SW480 (cell line): ENCODE measurements around the gene GRIP1.
"Not testable (repeated sequence)": the region's sequence is repeated elsewhere in the genome, so short reads cannot be mapped to it uniquely, and the experiment has no call there.

Experiments used
- DNase-seq: peaks from one replicate; pipeline ENCODE4 v3.0.0-alpha.2; 2016; ENCODE audit warnings: low spot score

GRIP1 gene

DNA sequence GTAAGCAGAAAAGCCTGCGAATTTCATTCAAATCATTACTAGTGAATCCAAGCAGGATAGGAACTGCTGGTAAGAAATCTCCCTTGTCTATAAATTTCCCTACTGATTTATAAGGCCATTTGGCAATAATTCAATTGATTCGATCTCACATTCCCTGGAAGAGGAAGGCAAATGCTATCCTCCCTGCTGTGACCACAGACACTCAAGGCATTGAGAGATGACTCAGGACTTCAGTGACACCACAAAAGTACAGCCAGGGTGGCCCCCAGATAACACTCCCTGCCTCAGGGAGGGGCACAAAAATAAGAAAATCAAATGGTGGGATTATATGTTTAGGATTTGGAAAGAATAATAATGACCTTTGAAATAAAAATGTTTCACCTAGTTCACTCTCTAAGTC is 162.7 kb downstream of the GRIP1 start:
- no peak for DNase-seq

DNA sequence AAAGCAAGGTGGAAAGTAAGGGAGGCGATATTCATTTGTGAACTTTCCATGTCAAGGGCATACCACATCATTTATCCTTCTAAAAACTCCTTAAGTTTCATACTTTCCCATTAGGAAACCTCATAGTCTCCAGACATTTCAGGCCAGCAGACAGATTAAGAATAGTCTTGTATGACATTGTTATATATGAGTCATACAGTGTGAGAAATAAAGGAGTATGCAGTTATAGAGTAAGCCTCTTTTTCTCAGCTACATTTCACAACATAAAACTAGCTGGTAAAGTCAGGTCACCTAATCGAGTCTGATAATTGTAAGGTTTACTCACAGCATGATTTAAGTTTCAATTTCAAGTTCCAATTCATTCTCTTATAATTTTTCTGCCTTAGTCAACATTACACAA is 164.3 kb downstream of the GRIP1 start:
- DNase-seq: no peak

DNA sequence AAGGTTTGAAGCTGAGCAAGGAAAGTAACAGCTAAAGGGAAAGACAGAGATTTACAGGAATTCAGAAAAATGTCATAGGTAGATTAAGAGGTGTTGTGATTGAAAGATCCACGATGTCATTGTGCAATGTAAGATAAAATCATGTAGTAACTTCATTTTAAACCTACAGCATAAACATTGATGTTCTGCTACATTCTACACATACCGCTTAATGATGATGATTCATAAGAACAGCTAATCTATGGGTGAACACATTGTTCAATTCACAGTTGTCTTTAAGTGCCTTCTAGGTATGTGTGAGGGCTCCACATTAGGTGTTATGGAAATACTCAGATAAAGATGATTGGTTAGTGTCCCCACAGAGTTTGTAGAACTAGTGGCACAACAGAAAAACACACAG is 170.9 kb downstream of the GRIP1 start:
- DNase-seq: no peak

DNA sequence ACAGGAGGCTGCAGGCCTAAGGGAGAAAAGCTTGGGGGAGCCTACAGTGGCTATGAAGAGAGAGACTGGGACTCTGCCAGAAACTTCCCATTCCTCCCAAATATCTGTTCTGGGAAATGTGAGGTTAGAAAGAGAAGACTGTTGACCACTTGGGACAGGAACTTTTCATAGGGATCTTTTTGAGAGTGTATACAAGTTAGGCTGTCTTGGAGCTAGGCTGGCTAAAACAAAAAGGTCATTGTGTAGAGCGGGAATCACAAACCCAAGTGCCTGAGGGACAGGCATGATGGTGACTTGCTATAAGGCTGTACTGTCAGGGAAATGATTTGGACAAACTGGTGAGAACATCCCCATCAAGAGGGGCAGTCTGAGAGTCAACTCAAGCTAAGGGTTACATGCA is 175.1 kb downstream of the GRIP1 start:
- DNase-seq: no peak

DNA sequence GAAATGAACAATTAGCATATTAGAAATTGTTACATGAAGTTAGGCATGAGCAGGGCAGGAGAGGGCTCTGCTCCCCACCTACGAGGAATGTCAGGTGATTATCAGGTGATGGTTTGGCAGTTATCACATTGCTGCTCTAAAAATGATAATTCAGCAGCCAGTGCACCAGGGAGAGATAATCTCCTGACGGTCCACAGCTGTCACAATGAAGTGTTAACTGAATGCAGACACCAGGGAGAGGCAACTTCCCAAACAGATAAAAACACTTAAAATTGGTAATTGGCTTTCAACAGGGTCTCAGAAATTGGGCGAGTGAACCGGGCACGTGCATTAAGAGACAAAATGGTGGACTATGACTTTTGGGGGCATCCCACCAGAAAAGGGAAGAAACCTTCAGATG is 176.0 kb downstream of the GRIP1 start:
- no peak for DNase-seq

DNA sequence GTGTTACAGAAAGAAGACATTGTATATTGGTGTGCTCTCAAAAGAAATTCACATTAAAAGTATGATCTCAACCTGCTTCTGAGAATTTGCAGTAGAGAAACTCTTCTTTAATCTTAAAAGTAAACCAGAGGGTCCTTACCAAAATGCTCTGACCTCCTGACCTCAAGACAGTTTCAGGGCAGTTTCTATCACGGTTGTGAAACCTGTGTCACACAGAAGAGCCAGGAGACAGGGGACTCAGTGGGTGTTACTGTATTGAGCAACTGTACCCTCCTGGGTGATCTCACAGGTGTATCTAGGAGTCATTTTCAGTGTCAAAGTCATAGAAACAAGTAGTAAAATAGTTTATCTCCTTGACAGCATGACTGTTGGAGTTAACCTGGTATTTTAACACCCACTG is 178.0 kb downstream of the GRIP1 start:
- no peak for DNase-seq

DNA sequence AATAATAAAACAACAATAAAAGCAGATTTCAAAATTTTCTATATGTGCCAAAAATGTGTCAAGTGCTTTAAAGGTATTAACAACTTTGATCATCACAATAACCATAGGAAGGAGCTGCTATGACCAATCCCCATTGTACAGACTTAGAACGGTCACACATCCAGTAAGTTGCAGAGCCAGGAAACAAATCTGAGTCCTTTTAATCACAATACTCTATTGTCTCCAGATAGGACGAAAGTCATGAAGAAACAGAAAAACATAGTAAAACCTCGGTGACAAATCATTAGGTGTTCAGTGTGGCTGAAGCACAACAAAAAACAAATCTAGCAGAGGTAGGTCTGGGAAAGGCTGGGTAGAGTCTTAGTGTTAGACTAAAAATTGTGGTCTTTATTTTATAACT is 178.8 kb downstream of the GRIP1 start:
- DNase-seq: no peak

DNA sequence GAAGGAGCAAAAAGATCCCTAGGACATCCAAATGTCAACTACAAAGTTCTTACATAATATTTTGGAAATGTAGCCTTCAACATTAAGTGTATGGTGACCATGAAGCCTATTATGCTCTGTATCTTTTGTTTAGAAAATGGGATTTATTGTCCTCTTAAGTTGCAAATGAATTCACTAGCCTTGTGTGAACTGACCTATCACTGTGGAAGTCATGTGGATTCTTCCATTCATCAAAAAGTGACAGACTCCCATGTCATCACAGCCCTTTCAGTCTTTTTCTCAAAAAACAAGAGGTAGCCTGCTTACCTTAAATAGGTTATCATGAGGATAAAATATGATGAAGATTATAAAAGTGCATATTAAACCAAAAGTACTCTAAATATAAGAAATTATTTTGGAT is 179.9 kb downstream of the GRIP1 start:
- DNase-seq: no peak

DNA sequence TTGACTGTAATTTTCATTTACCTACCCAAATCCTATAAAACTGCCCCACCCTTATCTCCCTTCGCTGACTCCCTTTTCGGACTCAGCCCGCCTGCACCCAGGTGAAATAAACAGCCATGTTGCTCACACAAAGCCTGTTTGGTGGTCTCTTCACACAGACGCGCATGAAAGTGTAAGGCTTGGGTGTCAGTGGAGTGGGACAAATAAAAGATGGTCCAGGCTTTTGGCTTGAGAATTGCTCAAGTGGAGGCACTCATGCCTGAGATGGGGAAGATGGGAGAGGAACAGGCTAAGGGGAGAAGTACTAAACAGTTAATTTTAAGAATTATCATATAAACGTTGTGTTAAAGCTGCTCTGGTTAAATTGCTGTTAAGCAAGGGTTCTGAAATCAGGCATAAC is 180.8 kb downstream of the GRIP1 start:
- DNase-seq: not testable (repeated sequence)

DNA sequence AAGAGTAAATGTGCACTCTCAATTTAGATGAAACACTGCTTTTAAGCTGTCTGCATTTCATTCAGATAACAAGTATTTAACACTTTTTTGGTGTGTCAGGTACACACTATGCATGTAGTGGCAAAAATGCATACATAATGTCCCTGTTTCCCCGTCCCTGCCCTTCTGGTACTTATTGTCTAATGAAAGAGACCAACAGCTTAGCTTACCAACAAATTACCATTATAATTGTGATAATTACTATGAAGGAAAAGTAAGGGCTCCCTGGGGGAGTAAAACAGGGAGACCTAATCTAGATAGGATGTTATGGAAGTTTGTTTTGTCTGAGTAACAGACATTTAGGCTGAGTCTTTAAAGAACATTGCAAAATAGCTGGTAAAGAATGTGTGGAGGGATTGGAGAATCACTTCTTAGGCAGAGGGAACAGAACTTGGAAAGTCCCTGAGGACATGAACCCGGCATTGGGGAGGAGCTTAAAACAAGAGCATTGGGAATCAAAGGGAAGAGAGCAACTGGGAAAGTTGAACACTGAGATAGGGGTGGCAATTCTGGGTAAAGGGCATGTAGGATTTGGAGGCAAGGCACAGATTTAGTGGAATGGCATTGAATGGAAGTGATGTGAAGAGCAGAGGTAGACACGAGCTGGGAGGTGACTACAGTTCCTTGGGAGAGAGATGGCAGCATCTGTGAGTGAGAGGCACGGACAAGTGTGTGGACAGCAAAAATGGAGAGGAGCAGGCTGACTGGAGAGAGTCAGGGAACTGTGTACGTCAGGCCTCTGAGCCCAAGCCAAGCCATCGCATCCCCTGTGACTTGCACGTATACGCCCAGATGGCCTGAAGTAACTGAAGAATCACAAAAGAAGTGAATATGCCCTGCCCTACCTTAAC is 181.6 kb downstream of the GRIP1 start:
- DNase-seq: no peak

DNA sequence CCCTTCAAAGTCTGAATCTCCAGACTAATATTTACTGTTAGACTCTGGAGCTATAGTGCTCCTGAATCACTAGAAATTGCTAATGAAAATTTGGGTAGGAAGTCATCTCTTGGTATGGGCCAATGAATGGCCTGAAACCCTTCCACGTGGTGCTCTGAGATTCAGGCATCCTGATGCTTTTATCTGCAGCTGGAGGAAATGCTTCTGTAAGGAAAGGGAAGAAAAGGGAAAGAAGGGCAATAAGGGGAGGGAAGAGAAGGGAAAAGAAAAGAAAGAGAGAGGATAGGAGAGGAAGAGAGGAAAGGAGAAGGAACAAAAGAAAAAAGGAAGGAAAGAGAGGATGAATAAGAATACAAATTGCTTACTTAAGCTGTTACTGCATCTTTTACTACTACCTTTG is 182.3 kb downstream of the GRIP1 start:
- DNase-seq: no peak

DNA sequence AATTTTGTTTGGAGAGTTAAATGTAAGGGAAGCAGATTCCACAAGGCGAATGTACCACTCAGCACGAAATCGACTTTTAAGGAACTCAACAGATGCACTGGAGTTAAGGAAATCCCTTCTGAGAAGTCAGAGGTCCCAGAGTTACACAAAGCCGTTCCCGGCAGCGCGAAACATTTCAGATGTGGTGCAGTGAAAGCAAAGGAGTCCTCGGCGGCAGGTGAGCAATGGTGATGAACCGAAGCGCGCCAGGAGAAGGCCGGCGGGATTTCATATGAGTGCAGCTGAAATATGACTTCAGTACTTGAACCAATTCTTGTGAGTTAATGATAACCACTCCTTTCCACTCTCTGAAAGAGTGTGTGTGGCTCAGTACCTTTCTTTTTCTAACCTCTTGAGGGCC is 183.2 kb downstream of the GRIP1 start:
- no peak for DNase-seq

DNA sequence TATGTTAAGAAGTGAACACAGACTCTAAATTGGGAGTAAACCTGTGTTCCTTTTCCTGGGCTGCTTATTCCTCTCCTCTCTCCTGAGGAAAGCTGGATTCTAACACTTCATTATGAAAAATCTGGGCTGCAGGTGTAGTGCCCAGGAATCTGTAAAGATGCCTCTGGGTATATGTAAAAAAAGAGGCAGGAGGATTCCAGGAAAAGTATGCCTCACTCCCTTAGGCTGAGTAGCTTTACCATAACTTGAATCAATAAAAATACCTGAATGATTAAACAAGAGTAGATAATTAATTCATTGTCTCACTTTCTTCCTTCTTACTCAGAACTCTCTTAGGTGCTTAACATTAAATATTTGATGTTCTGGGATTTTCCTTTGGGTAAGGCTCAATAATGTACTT is 185.1 kb downstream of the GRIP1 start:
- no peak for DNase-seq

DNA sequence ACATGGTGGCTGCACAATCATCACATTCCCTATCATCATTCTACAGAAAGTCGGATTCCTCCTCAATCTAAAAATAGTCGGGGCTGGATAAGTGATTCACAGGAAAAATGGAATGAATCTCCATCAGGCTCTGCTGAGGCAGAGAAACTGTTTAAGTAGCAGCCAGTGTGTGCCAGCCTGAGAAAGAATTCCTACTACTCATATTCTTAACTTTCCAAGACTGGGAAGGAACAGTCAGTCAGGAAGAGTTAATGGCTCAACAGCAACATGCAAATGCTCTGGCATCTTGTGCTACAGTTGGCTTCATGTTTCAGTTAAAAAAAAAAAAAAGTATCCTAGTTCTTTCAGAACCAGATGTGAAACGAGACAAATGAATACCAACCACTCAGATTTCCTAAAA is 187.0 kb downstream of the GRIP1 start:
- DNase-seq: no peak

DNA sequence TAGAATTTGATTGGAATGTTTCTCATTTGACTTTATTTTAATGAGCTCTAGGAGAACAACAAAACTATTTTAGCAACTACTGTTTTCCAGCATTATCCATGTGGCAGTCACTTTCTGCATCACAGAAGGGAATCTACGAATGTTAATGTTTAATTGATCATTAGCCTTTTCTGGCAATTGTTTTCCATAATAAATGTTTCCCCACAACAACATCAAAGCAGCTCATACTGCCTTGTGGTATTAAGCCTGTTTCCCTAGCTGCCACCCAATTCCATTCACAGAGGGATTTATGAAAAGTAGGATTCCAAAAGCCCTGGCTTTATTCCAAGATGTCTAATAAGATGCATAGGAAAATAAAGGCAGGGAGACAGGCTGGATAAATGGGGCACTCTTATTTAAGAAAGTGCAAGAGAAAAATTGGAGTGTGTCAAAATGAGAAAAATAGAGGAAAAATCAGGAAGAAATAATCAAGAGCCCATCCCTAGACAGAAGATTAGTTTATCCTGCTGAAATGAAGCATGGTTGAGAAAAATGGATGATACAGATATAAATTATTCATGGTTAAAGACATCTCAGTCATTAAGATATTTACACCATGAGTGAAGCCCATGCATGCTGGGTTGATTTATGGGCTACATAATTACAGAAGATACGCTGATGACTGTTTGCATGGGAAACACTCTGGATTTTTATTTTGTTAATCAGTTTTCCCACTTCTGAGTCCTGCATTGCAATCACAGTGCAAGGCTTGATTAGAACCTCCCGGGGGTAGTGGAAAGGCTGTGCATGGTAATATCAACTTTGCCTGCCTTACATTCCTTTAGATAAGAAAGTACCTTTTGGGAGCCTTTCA is 196.3 kb downstream of the GRIP1 start:
- DNase-seq: no peak

DNA sequence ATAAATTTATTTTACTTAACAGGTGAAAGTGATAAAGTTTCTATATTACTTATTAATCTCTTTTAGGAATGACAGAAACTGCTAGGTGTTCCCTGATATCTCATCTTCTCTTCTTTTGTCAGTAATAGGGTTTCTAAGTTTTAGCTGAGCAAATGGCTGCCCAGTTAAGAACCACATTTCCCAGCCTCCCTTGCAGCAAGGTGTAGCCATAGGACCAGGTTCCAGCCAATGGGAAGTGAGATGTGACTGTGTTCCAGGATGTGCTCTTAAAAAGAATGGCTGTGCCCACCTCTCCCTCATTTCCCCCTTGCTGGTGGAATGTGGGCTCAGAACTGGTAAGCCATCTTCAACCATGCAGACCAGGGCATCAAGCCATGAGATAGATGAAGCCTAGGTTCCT is 210.9 kb downstream of the GRIP1 start:
- DNase-seq: no peak

DNA sequence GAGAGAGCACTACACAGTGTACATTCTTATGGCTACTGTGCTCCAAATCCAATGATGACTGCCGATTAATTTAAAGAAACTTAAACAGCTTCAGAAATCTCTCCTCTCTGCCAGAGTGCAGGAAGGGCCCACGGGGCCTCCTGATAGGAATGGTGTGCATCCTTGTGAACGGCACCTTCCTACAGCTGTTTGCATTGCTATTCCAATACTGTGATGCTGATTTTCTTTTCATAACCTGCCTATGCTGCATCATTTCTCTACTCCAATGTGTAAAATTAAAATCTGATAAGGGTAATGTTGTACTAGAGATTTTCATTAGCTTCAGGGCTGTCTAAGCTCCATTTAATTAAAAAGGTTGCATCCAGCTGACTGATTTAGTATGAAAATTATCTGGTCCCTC is 217.5 kb downstream of the GRIP1 start:
- no peak for DNase-seq

DNA sequence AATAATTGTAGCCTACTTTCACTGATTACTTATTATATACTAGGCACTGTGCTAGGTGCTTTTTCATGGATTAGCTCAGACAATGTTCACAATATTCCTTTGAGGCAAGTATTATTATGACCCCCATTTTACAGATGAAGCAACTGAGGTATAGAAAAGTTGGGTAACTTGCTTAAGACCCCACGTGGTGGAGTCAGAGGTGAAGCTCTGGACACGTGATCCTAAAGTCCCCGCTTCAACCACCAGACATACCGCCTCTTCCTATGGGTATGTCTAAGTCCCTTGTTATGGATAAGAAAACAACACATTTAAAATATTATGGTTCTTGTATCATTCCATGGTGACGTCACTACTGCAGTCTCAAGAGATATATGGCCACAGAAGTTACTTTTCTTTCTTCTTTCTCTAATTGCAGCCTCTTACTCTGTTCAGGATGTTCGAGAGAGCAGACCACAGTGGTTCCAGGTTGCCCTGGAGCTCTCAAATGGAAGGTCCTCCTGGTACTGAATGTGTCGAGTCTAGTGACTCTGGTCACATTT is 218.9 kb downstream of the GRIP1 start:
- DNase-seq: no peak

DNA sequence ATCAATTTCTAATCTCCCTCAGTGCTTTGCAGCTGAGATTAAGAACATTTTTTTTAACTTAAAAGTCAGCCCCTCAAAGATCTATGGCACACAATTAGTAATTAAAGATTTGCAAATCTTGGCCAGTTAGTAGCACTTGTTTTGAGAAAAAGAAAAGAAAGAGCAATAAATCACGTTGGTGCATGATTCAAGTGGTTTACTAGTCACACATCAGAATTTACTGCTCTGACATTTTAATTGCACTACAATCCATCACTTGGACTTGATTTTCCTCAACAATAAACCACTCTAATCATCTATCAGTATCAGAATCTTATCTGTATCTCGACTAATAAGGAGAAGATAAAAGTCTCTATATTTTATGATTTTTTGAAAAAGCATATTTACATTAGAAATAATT is 222.3 kb downstream of the GRIP1 start:
- DNase-seq: no peak

DNA sequence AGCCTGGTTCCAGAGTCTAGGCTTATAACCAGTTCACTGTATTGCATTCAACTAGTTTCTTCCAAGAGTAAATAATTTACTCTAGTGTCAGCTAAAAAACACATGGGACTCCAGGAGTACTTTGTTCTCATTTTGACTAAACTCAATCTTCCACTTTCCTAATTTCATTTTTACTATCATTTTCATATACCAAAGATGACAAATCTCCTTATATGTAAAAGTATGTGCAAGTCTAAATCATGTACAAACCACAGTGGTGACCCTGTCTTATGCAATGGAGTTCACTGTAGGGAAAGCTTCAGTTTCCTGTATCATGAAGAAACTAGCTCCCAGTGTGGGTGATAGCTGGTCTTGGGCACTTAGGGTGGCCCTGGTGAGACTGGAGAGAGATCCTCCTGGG is 225.0 kb downstream of the GRIP1 start:
- DNase-seq: no peak

DNA sequence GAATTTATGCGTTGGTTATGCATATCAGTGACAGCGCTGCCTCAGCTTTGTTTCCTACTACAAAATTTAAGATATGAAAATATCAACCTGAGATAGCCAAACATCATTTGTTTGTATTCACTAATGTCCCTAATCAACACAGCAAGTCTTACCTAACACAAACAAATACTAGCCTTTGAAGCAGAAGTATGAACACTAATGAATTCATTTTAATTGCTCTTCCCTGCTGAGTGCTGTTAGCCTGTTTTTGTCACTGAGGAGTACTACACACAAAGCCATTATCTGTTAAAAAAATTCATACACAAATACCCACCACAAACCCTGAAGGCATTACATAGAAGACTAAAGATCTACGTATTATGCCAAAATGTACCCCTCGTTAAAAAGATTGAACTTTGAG is 225.8 kb downstream of the GRIP1 start:
- DNase-seq: no peak

DNA sequence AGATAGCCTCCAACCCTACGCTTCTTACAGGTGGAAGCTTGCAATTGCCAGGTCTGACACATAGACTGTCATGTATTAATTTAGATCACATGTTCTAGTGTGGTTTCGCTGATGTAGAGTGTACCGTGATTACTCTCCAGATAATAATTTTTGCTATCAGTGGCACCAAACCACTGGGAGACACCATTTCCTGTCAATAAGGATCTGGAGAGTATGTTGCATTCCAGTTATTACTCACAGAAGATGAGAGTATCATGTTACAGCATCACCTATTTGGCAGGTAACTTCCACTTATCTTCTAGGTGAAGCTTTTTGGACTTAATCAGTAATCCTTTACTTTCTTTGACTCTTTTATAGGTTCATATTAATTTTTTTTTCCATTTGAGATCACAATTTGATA is 229.3 kb downstream of the GRIP1 start:
- DNase-seq: peak; percentile 13

DNA sequence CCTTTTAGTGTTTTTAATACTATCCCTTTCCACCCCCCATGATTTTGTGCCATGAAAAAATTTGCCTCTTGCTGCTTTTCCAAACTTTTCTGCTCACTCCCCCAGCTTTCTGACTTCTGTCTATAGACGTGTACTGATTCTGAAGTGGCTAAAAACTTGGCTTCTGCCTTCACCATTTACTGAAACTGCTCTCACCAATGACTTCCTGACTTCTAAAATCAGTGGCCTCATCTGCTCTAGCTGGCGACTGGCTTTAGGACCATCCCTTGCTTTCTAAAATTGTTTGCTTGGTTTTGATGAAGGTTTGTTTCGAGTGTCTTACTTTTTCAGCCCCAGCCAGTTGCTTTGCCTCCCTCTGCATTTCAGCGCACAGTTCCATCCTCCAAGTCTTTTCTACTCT is 231.2 kb downstream of the GRIP1 start:
- no peak for DNase-seq
